ENCODE results near the gene KLK5.

DNA sequence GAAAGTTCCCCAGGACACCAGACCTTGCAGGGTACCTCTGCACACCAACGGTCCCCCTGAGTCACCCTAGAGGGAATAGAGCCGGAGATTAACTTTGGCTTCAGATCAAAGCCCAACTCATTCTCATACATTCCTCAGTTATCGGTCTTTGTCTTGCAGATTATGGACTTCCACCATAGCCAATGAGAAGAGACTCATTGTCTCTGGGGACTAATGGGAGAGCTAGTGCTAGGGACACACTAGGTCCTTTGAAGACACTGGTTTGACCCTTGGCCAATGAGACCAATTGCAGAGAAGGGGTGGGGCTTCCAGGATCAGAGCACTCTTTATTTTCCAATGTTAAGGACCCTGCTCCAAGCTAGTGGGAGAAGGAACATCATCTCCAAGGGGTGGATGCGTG lies 24.8 kb upstream of the KLK5 start:
- TF ChIP-seq POLR2AphosphoS5 (IDR thresholded peaks at IDR 0.05; ENCODE audit: borderline replicate concordance, low read depth, low read length) (no peak), EZH2 (IDR thresholded peaks at IDR 0.05) (no peak)
